HG03354 (cell line): ENCODE measurements around the gene TMPRSS4.

Experiments used
- ATAC-seq: cut with Tn5 transposase; IDR thresholded peaks from one replicate; pipeline ENCODE4 v1.9.1; 2021; ENCODE audit warnings: mild to moderate bottlenecking; ENCODE audit not compliant: unreplicated experiment, poor library complexity, severe bottlenecking

TMPRSS4 gene

GRCh38 chr11:118146554-118146953 is 69.7 kb downstream of the TMPRSS4 start:
- no peak for ATAC-seq

GRCh38 chr11:118147502-118147901 is 70.6 kb downstream of the TMPRSS4 start:
- no peak for ATAC-seq

GRCh38 chr11:118148240-118148639 is 71.4 kb downstream of the TMPRSS4 start:
- no peak for ATAC-seq

GRCh38 chr11:118148856-118149255 is 72.0 kb downstream of the TMPRSS4 start:
- ATAC-seq = no peak

GRCh38 chr11:118149493-118149892 is 72.6 kb downstream of the TMPRSS4 start:
- no peak for ATAC-seq

GRCh38 chr11:118151431-118151830 is 74.6 kb downstream of the TMPRSS4 start:
- ATAC-seq = no peak

GRCh38 chr11:118152020-118152551 is 75.2 kb downstream of the TMPRSS4 start:
- ATAC-seq = no peak

- ATAC-seq = no peak
Measured at GRCh38 chr11:118152552-118153471, 75.9 kb downstream of the TMPRSS4 start, which contains the start of gene SCN4B. Gene SCN4B (minus strand): TSS chr11:118152823. CDS start chr11:118152673, 150 bp downstream.

GRCh38 chr11:118153516-118153915 is 76.6 kb downstream of the TMPRSS4 start:
- no peak for ATAC-seq

GRCh38 chr11:118153976-118154375 is 77.1 kb downstream of the TMPRSS4 start:
- ATAC-seq = no peak

GRCh38 chr11:118154641-118155040 is 77.8 kb downstream of the TMPRSS4 start:
- no peak for ATAC-seq

GRCh38 chr11:118155776-118156530 is 79.1 kb downstream of the TMPRSS4 start:
- no peak for ATAC-seq

- ATAC-seq = no peak
Measured at GRCh38 chr11:118156531-118157185, 79.8 kb downstream of the TMPRSS4 start.

GRCh38 chr11:118157186-118157895 is 80.5 kb downstream of the TMPRSS4 start:
- no peak for ATAC-seq

- ATAC-seq = no peak
Measured at GRCh38 chr11:118161786-118162185, 84.9 kb downstream of the TMPRSS4 start.

GRCh38 chr11:118162846-118163245 is 86.0 kb downstream of the TMPRSS4 start:
- ATAC-seq = no peak

- no peak for ATAC-seq
Measured at GRCh38 chr11:118163494-118163893, 86.6 kb downstream of the TMPRSS4 start.

- no peak for ATAC-seq
Measured at GRCh38 chr11:118164885-118165284, 88.0 kb downstream of the TMPRSS4 start.

GRCh38 chr11:118166641-118167040 is 89.8 kb downstream of the TMPRSS4 start:
- no peak for ATAC-seq
